ENCODE measurements around the gene FAM163B.

The FAM163B gene

GRCh38 chr9:133643362-133643755 is 34.2 kb upstream of the FAM163B start:
- no peak overlapping the region for H3K4me3 ChIP-seq (ENCODE audit: control insufficient read depth, low read depth, low read length)
- no peak for DNase-seq (ENCODE audit: low read depth)
- TF ChIP-seq, protein P1, sequence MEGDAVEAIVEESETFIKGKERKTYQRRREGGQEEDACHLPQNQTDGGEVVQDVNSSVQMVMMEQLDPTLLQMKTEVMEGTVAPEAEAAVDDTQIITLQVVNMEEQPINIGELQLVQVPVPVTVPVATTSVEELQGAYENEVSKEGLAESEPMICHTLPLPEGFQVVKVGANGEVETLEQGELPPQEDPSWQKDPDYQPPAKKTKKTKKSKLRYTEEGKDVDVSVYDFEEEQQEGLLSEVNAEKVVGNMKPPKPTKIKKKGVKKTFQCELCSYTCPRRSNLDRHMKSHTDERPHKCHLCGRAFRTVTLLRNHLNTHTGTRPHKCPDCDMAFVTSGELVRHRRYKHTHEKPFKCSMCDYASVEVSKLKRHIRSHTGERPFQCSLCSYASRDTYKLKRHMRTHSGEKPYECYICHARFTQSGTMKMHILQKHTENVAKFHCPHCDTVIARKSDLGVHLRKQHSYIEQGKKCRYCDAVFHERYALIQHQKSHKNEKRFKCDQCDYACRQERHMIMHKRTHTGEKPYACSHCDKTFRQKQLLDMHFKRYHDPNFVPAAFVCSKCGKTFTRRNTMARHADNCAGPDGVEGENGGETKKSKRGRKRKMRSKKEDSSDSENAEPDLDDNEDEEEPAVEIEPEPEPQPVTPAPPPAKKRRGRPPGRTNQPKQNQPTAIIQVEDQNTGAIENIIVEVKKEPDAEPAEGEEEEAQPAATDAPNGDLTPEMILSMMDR (conservative IDR thresholded peaks at IDR 0.05; ENCODE audit: control insufficient read depth, insufficient read depth, low read depth, low read length), result no peak

DNA sequence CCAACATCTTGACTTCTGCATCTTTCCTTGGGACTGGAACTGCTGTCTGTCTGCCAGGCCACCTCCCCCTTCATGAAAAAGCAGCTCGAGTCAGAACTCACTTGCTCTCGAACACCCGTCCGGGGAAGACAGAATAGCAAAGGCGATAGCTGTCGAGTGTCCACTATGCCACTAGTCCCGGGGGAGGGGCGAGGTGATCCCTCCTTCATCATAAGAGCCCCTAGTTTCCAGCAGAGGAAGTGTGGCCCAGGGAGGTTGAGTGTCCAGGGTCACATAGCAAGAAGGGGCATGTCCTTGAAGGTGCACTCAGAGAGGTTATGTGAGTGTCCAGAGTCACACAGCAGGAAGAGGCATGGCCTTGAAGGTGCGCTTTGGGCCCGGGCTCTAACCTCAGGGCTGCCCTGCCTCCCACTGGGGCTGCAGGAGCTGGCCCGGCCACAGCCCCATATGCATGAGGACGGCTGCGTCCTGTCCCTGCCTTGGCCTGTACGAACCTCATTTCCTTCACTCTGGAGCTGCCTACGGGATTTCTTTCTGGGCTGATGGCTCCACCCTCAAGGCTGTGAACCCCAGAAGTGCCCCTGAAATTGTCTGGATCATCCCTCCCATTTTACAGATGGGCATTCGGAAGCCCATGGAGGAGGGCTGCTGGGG is 33.6 kb upstream of the FAM163B start:
- no peak for DNase-seq (ENCODE audit: low read depth)
- TF ChIP-seq, protein P1 (conservative IDR thresholded peaks at IDR 0.05; ENCODE audit: control insufficient read depth, insufficient read depth, low read depth, low read length), result no peak
- no peak overlapping the region for H3K4me3 ChIP-seq (ENCODE audit: control insufficient read depth, low read depth, low read length)

GRCh38 chr9:133641861-133642595 is 32.8 kb upstream of the FAM163B start:
- TF ChIP-seq, protein P1 (conservative IDR thresholded peaks at IDR 0.05; ENCODE audit: control insufficient read depth, insufficient read depth, low read depth, low read length), result no peak
- no peak overlapping the region for H3K4me3 ChIP-seq (ENCODE audit: control insufficient read depth, low read depth, low read length)

GRCh38 chr9:133641396-133641655 is 32.1 kb upstream of the FAM163B start:
- DNase-seq (ENCODE audit: low read depth), result no peak
- H3K4me3 ChIP-seq (ENCODE audit: control insufficient read depth, low read depth, low read length), result no peak overlapping the region
- TF ChIP-seq, protein P1 (conservative IDR thresholded peaks at IDR 0.05; ENCODE audit: control insufficient read depth, insufficient read depth, low read depth, low read length), result no peak

More at GRCh38 chr9:133641861-133642595, 32.8 kb upstream of the FAM163B start:
- no peak for DNase-seq (ENCODE audit: low read depth)

- TF ChIP-seq, protein P1 (conservative IDR thresholded peaks at IDR 0.05; ENCODE audit: control insufficient read depth, insufficient read depth, low read depth, low read length), result no peak
Observed at GRCh38 chr9:133640580-133641395, 31.6 kb upstream of the FAM163B start.

DNA sequence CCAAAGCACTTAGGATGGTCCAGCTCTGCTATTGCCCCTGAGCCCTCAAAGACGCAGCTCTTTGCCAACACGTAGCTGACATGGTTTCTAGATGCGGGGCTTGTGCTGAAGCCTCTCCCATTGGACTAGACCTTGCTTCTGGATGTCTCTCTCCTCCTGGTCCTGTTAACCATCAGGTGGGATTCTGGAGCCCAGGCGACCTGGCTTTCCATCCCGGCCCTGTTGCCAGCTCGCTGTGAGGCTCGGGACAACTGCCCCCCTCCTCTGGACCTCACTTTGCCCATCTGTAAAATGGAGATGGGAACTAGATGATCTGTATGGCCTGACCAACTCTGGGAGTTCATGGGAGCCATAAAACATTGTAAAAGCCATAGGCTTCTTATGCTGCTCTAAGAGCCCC is 31.0 kb upstream of the FAM163B start:
- DNase-seq (ENCODE audit: low read depth), result no peak
- TF ChIP-seq, protein P1 (conservative IDR thresholded peaks at IDR 0.05; ENCODE audit: control insufficient read depth, insufficient read depth, low read depth, low read length), result no peak
- H3K4me3 ChIP-seq (ENCODE audit: control insufficient read depth, low read depth, low read length), result no peak overlapping the region

More at GRCh38 chr9:133640580-133641395, 31.6 kb upstream of the FAM163B start:
- no peak overlapping the region for H3K4me3 ChIP-seq (ENCODE audit: control insufficient read depth, low read depth, low read length)
- DNase-seq (ENCODE audit: low read depth), result no peak
